NCI-H2029 treated with DMSO at 0.1 percent for 48 hours (cell line): Measurements from ENCODE around the gene SLC49A3.
"Not testable (repeated sequence)": the region's sequence is repeated elsewhere in the genome, so short reads cannot be mapped to it uniquely, and the experiment has no call there.

Source experiments
- DNase-seq: peaks from one replicate; lab custom pipeline; 2025; lab: John Stamatoyannopoulos, UW

Gene SLC49A3

DNA sequence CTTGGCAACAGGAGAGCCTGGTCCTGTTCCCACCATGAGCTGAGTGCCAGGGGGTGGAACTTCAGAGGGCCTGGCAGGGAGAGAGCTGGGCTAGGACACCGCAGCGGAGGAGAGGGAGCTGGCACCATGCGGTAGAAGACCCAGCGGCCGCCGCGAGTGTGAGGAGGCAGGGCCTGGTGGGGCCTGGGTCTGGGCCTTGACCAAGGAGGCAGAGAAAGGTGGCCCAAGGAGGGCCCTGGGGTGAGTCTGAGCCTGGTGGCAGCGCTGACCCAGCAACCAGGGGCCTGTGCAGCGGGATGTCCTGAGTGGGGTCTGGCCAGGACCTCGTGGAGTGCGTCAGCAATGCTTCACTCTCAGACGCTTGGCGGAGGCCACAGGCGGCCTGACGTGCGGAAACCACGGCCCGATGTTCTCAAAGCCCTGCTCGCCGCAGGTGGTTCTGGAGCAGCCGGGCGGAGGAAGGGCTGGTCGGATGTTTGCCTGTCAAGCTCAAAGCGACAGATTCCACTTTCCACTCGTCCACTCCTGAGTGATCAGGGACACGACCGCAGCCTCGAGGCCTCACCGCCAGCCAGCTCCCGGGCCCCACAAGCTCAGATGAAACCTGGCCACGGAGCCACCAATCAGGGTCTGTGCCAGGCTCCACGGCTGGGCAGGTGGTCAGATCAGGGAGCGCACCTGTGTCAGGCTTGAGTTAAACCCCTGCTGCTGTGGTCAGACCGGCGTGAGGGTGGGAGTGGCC, 35.7 kb downstream of the SLC49A3 start:
- no peak for DNase-seq

DNA sequence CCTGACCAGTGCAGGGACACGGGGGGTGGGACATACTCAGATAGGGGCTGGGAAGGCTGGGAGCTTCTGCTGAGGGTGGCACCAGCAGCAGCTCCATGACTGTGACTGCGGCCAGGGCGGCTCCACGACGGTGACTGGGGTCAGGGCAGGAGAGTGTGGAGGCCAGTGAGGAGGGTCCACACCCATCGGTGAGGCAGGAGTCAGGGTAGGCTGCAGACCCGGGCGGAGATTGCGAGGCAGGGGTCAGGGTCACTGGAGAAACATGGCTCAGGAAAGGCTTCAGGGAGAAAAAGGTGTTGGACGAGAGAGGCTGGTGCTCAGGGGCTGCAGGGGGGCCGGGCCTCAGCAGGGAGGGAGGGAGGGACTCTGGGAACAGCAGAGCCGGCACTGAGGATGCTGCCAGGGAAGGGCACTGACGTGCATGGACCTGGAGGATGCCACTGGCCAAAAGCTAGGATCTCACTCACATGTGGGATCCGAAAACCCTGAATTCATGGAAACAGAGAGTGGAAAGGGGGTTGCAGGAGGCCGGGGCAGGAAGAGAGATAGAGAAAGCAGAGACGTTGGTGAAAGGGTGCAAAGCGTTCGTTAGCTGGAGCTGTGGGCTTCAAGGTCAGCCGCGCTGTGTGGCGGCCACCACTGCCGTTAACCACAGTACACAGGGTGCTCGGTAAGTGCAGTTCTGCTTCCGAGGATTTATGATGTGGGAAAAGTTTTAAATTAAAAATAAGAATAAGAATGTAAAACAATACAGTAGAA, 36.9 kb downstream of the SLC49A3 start:
- DNase-seq: no peak

- DNase-seq: no peak
Observed at GRCh38 chr4:650951-651883, 37.7 kb downstream of the SLC49A3 start.

GRCh38 chr4:650461-650860, 38.5 kb downstream of the SLC49A3 start:
- DNase-seq: no peak

GRCh38 chr4:649751-650310, 39.1 kb downstream of the SLC49A3 start:
- DNase-seq: no peak

DNA sequence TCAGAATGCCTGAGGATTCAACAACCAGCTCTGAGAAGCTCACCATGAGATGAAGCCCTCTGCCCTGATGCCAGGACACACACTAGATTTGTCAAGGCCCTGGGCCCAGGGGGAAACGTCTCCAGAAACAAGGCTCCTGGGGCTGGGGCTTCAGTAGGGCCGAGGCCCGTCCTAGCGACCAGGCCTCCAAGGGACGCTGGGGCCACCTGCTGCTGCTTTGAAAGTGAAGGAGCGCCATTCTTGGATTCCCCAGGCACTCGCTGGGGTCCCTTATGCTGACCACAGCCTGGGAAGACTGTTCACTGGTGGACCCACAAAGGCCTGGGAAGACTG, 39.7 kb downstream of the SLC49A3 start:
- no peak for DNase-seq

DNA sequence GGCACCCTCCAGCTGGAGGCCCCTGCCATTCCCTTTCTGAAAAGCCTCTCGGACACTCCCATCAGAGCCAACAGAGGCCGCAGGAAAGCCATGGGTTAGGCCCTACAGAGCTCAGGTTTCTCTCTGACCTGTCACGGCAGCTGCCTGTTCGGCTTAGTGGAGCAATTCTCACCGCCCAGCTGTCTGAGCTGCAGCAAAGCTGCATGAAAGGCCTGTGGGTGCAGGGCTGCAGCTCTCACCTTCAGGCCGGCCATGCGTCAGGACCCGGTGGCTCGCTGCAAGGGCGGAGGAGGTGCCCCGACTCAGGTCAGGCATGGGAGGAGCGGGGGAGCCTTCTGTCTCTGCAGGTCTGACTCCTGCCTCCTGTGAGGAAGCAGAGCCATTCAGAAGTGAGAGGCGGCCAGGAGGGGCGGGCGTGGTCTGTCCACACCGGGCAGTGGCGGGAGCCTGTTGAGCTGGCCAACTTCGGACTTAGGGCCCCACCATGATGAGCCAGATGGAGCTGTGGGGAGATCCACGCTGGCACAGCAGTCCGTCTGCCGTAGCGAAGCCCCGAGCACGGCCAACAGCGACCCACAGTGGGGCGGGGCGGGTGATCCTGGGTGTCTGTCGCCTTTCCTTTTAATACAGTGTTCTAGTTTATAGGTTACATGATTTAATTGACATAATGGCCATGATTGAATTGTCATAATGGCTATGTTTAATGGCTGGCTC, 40.2 kb downstream of the SLC49A3 start:
- no peak for DNase-seq

DNA sequence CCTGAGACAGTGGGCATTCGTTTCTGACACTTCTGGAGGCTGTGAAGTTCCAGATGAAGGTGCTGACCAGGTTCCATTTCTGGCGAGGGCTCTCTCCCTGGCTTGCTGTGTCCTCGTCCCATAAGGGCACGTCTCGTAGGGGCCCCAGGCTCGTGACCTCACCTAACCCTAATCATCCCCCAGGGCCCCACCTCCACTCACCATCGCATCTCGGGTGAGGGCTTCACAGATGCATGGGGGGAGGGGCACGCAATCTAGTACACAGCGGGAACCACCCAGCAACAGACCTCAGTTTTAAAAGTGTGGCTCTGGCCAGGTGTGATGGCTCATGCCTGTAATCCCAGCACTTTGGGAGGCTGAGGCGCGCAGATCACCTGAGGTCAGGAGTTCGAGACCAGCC, 41.5 kb downstream of the SLC49A3 start:
- DNase-seq: no peak

- no peak for DNase-seq
Observed at GRCh38 chr4:646460-646859, 42.5 kb downstream of the SLC49A3 start.

DNA sequence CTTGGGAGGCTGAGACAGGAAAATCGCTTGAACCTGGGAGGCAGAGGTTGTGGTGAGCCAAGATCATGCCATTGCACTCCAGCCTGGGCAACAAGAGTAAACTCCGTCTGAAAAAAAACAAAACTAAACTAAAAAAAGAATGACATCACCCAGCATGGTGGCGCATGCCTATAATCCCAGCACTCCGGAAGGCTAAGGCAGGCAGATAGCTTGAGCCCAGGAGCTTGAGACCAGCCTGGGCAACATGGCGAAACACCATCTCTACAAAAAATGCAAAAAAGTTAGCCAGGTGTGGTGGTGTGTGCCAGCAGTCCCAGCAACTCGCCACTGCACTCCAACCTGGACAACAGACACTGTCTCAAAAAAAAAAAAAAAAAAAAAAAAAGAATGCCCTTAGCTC, 46.6 kb downstream of the SLC49A3 start:
- DNase-seq: not testable (repeated sequence)

DNA sequence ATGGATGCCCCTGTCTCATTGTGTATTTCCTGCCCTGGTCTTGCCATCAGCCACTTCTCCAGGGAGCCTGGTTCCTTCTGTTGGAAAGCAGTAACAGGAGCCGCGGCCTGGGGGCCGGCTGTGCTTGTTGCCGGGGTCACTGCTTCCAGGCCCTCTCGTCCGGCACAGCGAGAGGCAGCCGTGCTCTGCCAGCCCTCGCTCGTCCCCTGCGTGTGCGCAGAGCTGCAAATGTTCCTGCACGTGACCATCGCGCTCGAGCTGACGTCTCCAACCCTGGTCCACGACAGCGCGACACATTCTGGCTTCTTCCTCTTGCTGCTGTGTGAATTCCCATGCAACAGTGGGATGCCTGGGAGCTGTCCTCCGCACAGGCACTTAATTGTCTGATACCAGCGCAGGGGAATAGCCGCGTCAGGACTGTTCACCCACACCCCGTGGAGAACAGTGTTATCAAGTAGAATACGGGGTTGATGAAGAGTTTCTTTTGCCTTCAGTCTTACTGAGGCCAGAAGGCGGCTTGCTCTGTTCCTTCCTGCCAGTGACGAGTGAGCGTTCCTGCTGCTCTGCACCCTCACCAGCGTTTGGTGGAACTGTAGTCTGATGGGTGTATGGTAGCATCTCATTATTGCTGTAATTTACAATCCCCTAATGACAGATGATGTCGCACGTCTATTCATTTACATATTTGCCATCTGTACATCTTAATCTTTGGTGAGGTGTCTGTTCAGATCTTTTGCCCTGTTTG, 51.2 kb downstream of the SLC49A3 start:
- DNase-seq: no peak

DNA sequence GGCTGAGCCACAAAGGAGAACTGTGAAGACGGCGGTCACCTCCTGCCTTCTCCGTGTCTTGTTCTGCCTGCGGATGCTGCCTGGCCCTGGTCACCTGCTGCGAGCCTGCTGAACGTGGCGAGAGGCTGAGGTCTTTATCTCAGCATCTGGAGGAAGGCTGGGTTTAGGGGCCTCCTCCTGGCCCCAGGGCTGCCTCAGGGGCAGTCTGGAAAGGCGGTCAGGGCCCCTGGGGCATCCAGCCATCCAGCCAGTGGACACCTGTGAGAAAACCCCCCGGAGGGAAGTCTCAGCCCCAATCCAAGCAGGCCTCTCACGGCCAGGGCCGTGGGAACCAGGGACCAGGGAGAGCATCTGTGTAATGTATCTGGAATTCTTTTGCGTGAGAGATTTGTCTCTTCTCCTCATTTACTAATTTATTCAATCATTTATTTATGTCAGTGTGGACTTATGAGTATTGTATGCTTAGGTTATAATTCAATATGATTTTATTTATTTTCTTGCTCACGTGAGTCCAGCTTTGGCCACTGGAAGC, 52.3 kb downstream of the SLC49A3 start:
- no peak for DNase-seq

DNA sequence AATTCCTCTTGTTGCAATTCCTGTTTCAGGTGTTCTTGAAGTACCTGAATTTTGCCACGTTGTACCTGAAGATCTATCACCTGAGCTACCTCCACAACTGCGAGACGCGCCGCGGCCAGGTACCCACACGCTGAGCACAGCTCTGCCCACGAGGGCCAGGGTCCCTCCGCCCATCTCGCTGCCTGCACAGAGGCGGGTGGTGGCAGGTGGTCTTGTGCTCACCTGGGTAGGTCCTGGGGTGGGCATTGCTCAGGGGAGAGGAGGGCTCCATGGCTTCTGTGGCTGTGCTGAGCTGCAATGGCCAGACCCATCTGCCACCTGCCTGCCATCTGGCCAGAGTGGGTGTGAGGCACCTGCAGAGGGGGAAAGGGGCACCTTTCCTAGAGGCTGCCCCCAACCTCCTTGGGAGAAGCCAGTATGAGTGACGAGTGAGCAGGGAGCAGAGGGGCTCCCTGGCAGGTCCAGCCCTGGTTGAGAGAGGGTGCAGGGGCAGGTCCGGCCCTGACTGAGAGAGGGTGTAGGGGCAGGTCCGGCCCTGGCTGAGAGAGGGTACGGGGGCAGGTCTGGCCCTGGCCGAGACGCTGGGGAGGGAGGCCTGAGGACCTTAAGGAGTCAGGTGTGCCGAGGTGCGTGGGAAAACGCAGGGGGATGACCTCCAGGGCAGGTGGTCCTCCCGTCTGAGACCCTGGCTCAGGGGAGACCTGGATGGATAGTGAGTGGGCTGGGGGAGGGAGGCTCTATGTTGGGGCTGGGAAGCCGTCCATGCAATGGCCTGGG, 52.9 kb downstream of the SLC49A3 start:
- no peak for DNase-seq

GRCh38 chr4:635066-635835, 53.7 kb downstream of the SLC49A3 start:
- not testable (repeated sequence) for DNase-seq

GRCh38 chr4:634599-634985, 54.4 kb downstream of the SLC49A3 start:
- DNase-seq: no peak

GRCh38 chr4:633976-634598, 54.9 kb downstream of the SLC49A3 start:
- DNase-seq: no peak

DNA sequence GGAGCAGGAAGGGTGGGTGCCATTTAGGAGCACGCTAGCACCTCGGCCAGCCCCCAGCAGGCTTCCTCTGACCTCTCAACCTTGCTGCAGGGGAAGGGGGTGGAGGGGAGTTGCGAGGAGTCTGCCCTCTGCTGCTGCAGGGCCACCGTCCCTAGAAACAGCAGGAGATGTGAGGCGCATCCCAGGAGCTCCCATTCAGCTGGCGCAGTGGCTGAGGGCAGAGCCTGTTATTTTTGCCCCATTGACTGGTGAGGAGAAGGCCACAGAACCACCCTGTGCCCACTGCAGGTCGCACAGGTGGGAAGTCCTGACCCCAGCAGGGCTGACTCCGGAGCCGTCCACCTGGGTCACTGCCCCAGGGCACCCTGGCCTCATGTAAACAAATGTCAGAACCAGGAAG, 55.5 kb downstream of the SLC49A3 start:
- no peak for DNase-seq

GRCh38 chr4:632926-633325, 56.0 kb downstream of the SLC49A3 start:
- DNase-seq: no peak
